Liver (tissue), 3 donors: Measurements from ENCODE around the gene CSTF2T.

ENCODE experiments used
- FOXA1 ChIP-seq: IDR thresholded peaks from 2 replicates; pipeline ENCODE4 v1.6.1; 2016; ENCODE audit warnings: antibody characterized with exemption
- GABPA ChIP-seq, 2 donors: IDR thresholded peaks in 1 of 2; conservative IDR thresholded peaks in 1 of 2; 2 replicates each; pipeline ENCODE4 v1.6.1; 2016; ENCODE audit warnings: antibody characterized with exemption in 2 of 2, mild to moderate bottlenecking in 1 of 2, moderate library complexity in 1 of 2
- RAD21 ChIP-seq, 2 donors: IDR thresholded peaks; 2 replicates each; pipeline ENCODE4 v1.6.1; 2016; ENCODE audit warnings: antibody characterized with exemption in 2 of 2, mild to moderate bottlenecking in 2 of 2
- RXRA ChIP-seq, 2 donors: IDR thresholded peaks; 2 replicates each; pipeline ENCODE4 v1.6.1; 2017 to 2018; ENCODE audit warnings: antibody characterized with exemption in 2 of 2, mild to moderate bottlenecking in 1 of 2
- TF ChIP-seq, protein P1 (sequence below): fragments of 150-350 bp; IDR thresholded peaks from 2 replicates; pipeline ENCODE4 v1.5.1; 2017; ENCODE audit warnings: improper control_type of control experiment, low read depth, low read length; ENCODE audit not compliant: missing input control
- TF ChIP-seq, protein P2 (sequence below): IDR thresholded peaks from 2 replicates; pipeline ENCODE4 v1.6.1; 2016; ENCODE audit warnings: antibody characterized with exemption
- TF ChIP-seq, protein P3 (sequence below): IDR thresholded peaks from 2 replicates; pipeline ENCODE4 v1.6.1; 2016; ENCODE audit warnings: antibody characterized with exemption, mild to moderate bottlenecking
- TF ChIP-seq, protein P4 (sequence below): IDR thresholded peaks from 2 replicates; pipeline ENCODE4 v1.6.1; 2016; ENCODE audit warnings: antibody characterized with exemption
- donor health status: healthy.
- donor health status: healthy.

DNA sequence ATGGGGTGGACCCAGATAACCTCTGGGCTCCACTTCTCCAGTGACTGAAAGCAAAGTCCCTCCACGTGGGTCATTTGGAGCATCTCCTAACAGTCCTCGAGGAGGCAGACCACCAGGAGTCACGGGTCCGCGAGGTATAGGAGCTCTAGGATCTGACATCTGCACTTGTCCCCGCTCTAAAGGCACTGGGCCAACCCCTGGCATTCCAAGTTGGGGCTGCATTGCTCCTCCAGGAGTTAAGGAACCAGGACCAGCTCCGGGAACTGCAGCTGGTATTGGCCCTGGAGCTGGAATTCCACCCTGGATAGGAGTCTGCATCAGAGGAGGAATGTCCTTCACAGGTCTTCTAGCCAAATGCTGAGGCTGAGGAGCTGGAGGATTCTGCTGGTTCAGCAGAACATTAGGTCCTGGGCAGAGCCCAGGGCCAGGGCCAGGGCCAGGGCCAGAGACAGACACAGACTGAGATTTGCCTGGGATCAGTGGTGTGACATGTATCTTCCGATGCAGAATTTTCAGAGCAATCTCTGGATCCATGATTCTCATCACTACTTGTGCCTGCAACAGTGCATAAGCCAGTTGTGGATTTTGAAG lies 827 bp downstream of the CSTF2T start:
- TF ChIP-seq, protein P1, sequence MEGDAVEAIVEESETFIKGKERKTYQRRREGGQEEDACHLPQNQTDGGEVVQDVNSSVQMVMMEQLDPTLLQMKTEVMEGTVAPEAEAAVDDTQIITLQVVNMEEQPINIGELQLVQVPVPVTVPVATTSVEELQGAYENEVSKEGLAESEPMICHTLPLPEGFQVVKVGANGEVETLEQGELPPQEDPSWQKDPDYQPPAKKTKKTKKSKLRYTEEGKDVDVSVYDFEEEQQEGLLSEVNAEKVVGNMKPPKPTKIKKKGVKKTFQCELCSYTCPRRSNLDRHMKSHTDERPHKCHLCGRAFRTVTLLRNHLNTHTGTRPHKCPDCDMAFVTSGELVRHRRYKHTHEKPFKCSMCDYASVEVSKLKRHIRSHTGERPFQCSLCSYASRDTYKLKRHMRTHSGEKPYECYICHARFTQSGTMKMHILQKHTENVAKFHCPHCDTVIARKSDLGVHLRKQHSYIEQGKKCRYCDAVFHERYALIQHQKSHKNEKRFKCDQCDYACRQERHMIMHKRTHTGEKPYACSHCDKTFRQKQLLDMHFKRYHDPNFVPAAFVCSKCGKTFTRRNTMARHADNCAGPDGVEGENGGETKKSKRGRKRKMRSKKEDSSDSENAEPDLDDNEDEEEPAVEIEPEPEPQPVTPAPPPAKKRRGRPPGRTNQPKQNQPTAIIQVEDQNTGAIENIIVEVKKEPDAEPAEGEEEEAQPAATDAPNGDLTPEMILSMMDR, result no peak
- TF ChIP-seq, protein P2, sequence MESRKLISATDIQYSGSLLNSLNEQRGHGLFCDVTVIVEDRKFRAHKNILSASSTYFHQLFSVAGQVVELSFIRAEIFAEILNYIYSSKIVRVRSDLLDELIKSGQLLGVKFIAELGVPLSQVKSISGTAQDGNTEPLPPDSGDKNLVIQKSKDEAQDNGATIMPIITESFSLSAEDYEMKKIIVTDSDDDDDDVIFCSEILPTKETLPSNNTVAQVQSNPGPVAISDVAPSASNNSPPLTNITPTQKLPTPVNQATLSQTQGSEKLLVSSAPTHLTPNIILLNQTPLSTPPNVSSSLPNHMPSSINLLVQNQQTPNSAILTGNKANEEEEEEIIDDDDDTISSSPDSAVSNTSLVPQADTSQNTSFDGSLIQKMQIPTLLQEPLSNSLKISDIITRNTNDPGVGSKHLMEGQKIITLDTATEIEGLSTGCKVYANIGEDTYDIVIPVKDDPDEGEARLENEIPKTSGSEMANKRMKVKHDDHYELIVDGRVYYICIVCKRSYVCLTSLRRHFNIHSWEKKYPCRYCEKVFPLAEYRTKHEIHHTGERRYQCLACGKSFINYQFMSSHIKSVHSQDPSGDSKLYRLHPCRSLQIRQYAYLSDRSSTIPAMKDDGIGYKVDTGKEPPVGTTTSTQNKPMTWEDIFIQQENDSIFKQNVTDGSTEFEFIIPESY, result no peak
- no peak for TF ChIP-seq GABPA (IDR thresholded peaks at IDR 0.05 in 1 of 2, conservative IDR thresholded peaks at IDR 0.05 in 1 of 2)
- TF ChIP-seq, protein P3, sequence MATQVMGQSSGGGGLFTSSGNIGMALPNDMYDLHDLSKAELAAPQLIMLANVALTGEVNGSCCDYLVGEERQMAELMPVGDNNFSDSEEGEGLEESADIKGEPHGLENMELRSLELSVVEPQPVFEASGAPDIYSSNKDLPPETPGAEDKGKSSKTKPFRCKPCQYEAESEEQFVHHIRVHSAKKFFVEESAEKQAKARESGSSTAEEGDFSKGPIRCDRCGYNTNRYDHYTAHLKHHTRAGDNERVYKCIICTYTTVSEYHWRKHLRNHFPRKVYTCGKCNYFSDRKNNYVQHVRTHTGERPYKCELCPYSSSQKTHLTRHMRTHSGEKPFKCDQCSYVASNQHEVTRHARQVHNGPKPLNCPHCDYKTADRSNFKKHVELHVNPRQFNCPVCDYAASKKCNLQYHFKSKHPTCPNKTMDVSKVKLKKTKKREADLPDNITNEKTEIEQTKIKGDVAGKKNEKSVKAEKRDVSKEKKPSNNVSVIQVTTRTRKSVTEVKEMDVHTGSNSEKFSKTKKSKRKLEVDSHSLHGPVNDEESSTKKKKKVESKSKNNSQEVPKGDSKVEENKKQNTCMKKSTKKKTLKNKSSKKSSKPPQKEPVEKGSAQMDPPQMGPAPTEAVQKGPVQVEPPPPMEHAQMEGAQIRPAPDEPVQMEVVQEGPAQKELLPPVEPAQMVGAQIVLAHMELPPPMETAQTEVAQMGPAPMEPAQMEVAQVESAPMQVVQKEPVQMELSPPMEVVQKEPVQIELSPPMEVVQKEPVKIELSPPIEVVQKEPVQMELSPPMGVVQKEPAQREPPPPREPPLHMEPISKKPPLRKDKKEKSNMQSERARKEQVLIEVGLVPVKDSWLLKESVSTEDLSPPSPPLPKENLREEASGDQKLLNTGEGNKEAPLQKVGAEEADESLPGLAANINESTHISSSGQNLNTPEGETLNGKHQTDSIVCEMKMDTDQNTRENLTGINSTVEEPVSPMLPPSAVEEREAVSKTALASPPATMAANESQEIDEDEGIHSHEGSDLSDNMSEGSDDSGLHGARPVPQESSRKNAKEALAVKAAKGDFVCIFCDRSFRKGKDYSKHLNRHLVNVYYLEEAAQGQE, result no peak
- TF ChIP-seq, protein P4, sequence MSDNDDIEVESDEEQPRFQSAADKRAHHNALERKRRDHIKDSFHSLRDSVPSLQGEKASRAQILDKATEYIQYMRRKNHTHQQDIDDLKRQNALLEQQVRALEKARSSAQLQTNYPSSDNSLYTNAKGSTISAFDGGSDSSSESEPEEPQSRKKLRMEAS, result no peak
- no peak for TF ChIP-seq RXRA (IDR thresholded peaks at IDR 0.05)
- no peak for TF ChIP-seq RAD21 (IDR thresholded peaks at IDR 0.05)
- TF ChIP-seq FOXA1, result no peak
